Fibroblast of lung (primary cell): ENCODE data around the gene EDEM2. TPM values are rescaled to one million over a fixed set of nuclear protein-coding genes. Genes with fewer than 3 reads are reported as not detected.

Experiments used
- DNase-seq, 2 donors: peaks; one replicate each; pipeline versions ENCODE4 v3.0.0 to v3.0.0-alpha.2; 2010; ENCODE audit warnings: low read depth in 2 of 2
- H2AFZ ChIP-seq: 2 replicates; pipeline ENCODE4 v1.5.1; 2012; ENCODE audit warnings: low read length, control low read depth, inconsistent platforms
- H3K27ac ChIP-seq: 2 replicates; pipeline ENCODE4 v1.5.1; 2011; ENCODE audit warnings: low read length, control low read depth; ENCODE audit not compliant: insufficient read depth
- H3K27me3 ChIP-seq: 2 replicates; pipeline ENCODE4 v1.5.1; 2011; ENCODE audit warnings: mild to moderate bottlenecking, low read length; ENCODE audit not compliant: control insufficient read depth, insufficient read depth
- H3K36me3 ChIP-seq: 2 replicates; pipeline ENCODE4 v1.5.1; 2011; ENCODE audit warnings: low read length; ENCODE audit not compliant: control insufficient read depth, insufficient read depth
- H3K4me1 ChIP-seq: 2 replicates; pipeline ENCODE4 v1.5.1; 2011; ENCODE audit warnings: low read length; ENCODE audit not compliant: control insufficient read depth, insufficient read depth; ENCODE audit errors: extremely low read depth
- H3K4me2 ChIP-seq: 2 replicates; pipeline ENCODE4 v1.5.1; 2011; ENCODE audit warnings: low read length, control low read depth; ENCODE audit not compliant: insufficient read depth; ENCODE audit errors: extremely low read depth
- H3K4me3 ChIP-seq, 4 experiments: fragments of 200-600 bp in 1 of 4; sonication (generic) in 1 of 4; replicated peaks in 1 of 4; 2 replicates each; pipeline ENCODE4 v1.5.1; 2011 to 2016; ENCODE audit warnings: low read length in 4 of 4, low read depth in 3 of 4, mild to moderate bottlenecking in 3 of 4, control low read depth in 2 of 4, inconsistent platforms in 1 of 4, mixed read lengths in 1 of 4; ENCODE audit not compliant: insufficient read depth in 1 of 4; ENCODE audit errors: control extremely low read depth in 1 of 4
- H3K79me2 ChIP-seq: 2 replicates; pipeline ENCODE4 v1.5.1; 2012; ENCODE audit warnings: mild to moderate bottlenecking, low read length, inconsistent platforms; ENCODE audit not compliant: control insufficient read depth, insufficient read depth
- H3K9ac ChIP-seq: 2 replicates; pipeline ENCODE4 v1.5.1; 2011; ENCODE audit warnings: mild to moderate bottlenecking, low read length, control low read depth; ENCODE audit not compliant: insufficient read depth
- H3K9me3 ChIP-seq: 2 replicates; pipeline ENCODE4 v1.5.1; 2012; ENCODE audit warnings: low read depth, low read length; ENCODE audit not compliant: control insufficient read depth, insufficient read depth
- H4K20me1 ChIP-seq: 2 replicates; pipeline ENCODE4 v1.5.1; 2011; ENCODE audit warnings: low read length; ENCODE audit not compliant: control insufficient read depth, insufficient read depth; ENCODE audit errors: extremely low read depth
- CTCF ChIP-seq, 2 donors: IDR thresholded peaks in 1 of 2; conservative IDR thresholded peaks in 1 of 2; 1 replicate in 1 of 2; 2 replicates in 1 of 2; pipeline ENCODE4 v1.5.1; 2011 to 2012; ENCODE audit warnings: low read length in 2 of 2, control low read depth in 1 of 2, inconsistent platforms in 1 of 2, low read depth in 1 of 2, mild to moderate bottlenecking in 1 of 2
- EZH2 ChIP-seq: IDR thresholded peaks from 2 replicates; pipeline ENCODE4 v1.5.1; 2012; ENCODE audit warnings: low read length, control low read depth, mild to moderate bottlenecking; ENCODE audit errors: missing control alignments
- polyA plus RNA-seq, 2 donors: library from polyadenylated mRNA; depleted of rRNA in 1 of 2; stranded (reverse) in 1 of 2; unstranded in 1 of 2; fragments of >200 nt; gene quantifications; 2 replicates each; pipeline ENCODE4 v1.2.1, GENCODE V29; 2011 to 2012; ENCODE audit warnings: missing spikeins in 1 of 2
- total RNA-seq: library from RNA; depleted of rRNA; stranded (reverse); fragments of >200 nt; gene quantifications from 2 replicates; pipeline ENCODE4 v1.2.1, GENCODE V29; 2014

Gene EDEM2
- total and polyA plus RNA-seq, 2 donors (not counting 1 experiment from before 2014, with no cell fraction given) = 23.8 to 99.4 TPM

GRCh38 chr20:35121186-35121585, 25.9 kb downstream of the EDEM2 start:
- Histone ChIP-seq H4K20me1 (no peaks in the 10 kb centered on the region), H3K27ac (no peak overlapping the region)
- TF ChIP-seq CTCF (conservative IDR thresholded peaks at IDR 0.05 in 1 of 2, IDR thresholded peaks at IDR 0.05 in 1 of 2; ENCODE audit: low read depth in 1 of 2, low read length in 2 of 2) (no peak), EZH2 (no peak)

GRCh38 chr20:35120012-35120701, 27.0 kb downstream of the EDEM2 start:
- Histone ChIP-seq H3K4me2 (no peak overlapping the region), H3K27me3 (no peaks in the 10 kb centered on the region), H3K79me2 (no peaks in the 10 kb centered on the region), H3K4me3 (no peak overlapping the region), H3K9ac (no peak overlapping the region), H3K27ac (no peak overlapping the region), H4K20me1 (no peaks in the 10 kb centered on the region), H2AFZ (no peak overlapping the region), H3K9me3 (no peaks in the 10 kb centered on the region), H3K4me1 (peaks cover 11% of the 10 kb centered on the region), H3K36me3 (peaks cover 6% of the 10 kb centered on the region)
- peak; percentile 61 to 91 for DNase-seq
- TF ChIP-seq EZH2 = no peak
- TF ChIP-seq CTCF (conservative IDR thresholded peaks at IDR 0.05 in 1 of 2, IDR thresholded peaks at IDR 0.05 in 1 of 2; ENCODE audit: low read depth in 1 of 2, low read length in 2 of 2) = no peak

More at GRCh38 chr20:35121186-35121585, 25.9 kb downstream of the EDEM2 start:
- Histone ChIP-seq H3K4me1 (peaks cover 10% of the 10 kb centered on the region), H3K79me2 (no peaks in the 10 kb centered on the region), H3K9me3 (no peaks in the 10 kb centered on the region), H3K4me3 (no peak overlapping the region), H3K36me3 (peaks cover 6% of the 10 kb centered on the region), H2AFZ (no peak overlapping the region), H3K4me2 (no peak overlapping the region), H3K27me3 (no peaks in the 10 kb centered on the region), H3K9ac (no peak overlapping the region)
- no peak for DNase-seq

GRCh38 chr20:35117629-35118028, 29.5 kb downstream of the EDEM2 start:
- no peaks in the 10 kb centered on the region for H3K9me3 ChIP-seq
- peaks cover 11% of the 10 kb centered on the region for H3K4me1 ChIP-seq
- no peaks in the 10 kb centered on the region for H3K27me3 ChIP-seq
- H2AFZ ChIP-seq = no peak overlapping the region
- no peaks in the 10 kb centered on the region for H4K20me1 ChIP-seq
- no peak overlapping the region for H3K4me3 ChIP-seq
- no peak for TF ChIP-seq EZH2
- TF ChIP-seq CTCF (conservative IDR thresholded peaks at IDR 0.05 in 1 of 2, IDR thresholded peaks at IDR 0.05 in 1 of 2; ENCODE audit: low read depth in 1 of 2, low read length in 2 of 2) = no peak
- no peak for DNase-seq
- no peaks in the 10 kb centered on the region for H3K79me2 ChIP-seq
- no peak overlapping the region for H3K27ac ChIP-seq
- peaks cover 6% of the 10 kb centered on the region for H3K36me3 ChIP-seq
- no peak overlapping the region for H3K9ac ChIP-seq
- H3K4me2 ChIP-seq = no peak overlapping the region
